HG03442 (cell line): Measurements from ENCODE around the gene SHOC1.
"Not testable (repeated sequence)": the region's sequence is repeated elsewhere in the genome, so short reads cannot be mapped to it uniquely, and the experiment has no call there.

ENCODE experiments used
- ATAC-seq: cut with Tn5 transposase; IDR thresholded peaks from one replicate; pipeline ENCODE4 v1.9.1; 2021; ENCODE audit warnings: mild to moderate bottlenecking, moderate library complexity; ENCODE audit not compliant: unreplicated experiment

Gene SHOC1

GRCh38 chr9:111794835-111795556, at the start of gene SHOC1:
TSS of gene SHOC1 (minus strand) at chr9:111794937. CDS start at chr9:111791418, 3,519 bp downstream.
- no peak for ATAC-seq

GRCh38 chr9:111843971-111844370, 49.2 kb upstream of the SHOC1 start:
- ATAC-seq: no peak

- no peak for ATAC-seq
These were observed 47.6 kb upstream of the SHOC1 start for GRCh38 chr9:111842313-111842712.

GRCh38 chr9:111840442-111840841, 45.7 kb upstream of the SHOC1 start:
- ATAC-seq: no peak

GRCh38 chr9:111839987-111840386, 45.2 kb upstream of the SHOC1 start:
- ATAC-seq: no peak

- ATAC-seq: peak; percentile 85
These were observed 44.6 kb upstream of the SHOC1 start for GRCh38 chr9:111839387-111839786.

- ATAC-seq: no peak
These were observed 43.7 kb upstream of the SHOC1 start for GRCh38 chr9:111838439-111838838.

- no peak for ATAC-seq
These were observed 41.6 kb upstream of the SHOC1 start for GRCh38 chr9:111836311-111836710.

- ATAC-seq: no peak
These were observed 39.2 kb upstream of the SHOC1 start for GRCh38 chr9:111833941-111834340.

- no peak for ATAC-seq
These were observed 37.7 kb upstream of the SHOC1 start for GRCh38 chr9:111832449-111832848.

- ATAC-seq: no peak
These were observed 36.8 kb upstream of the SHOC1 start for GRCh38 chr9:111831371-111832108.

GRCh38 chr9:111828193-111828592, 33.5 kb upstream of the SHOC1 start:
- ATAC-seq: no peak

- ATAC-seq: no peak
These were observed 30.9 kb upstream of the SHOC1 start for GRCh38 chr9:111825468-111826145.

GRCh38 chr9:111821006-111821528, 26.3 kb upstream of the SHOC1 start:
- ATAC-seq: no peak

GRCh38 chr9:111819360-111819759, 24.6 kb upstream of the SHOC1 start:
- no peak for ATAC-seq

GRCh38 chr9:111815285-111816070, 20.7 kb upstream of the SHOC1 start:
- no peak for ATAC-seq

GRCh38 chr9:111812337-111812736, 17.6 kb upstream of the SHOC1 start:
- no peak for ATAC-seq

GRCh38 chr9:111810908-111811307, 16.2 kb upstream of the SHOC1 start:
- no peak for ATAC-seq

GRCh38 chr9:111810415-111810814, 15.7 kb upstream of the SHOC1 start:
- not testable (repeated sequence) for ATAC-seq

- no peak for ATAC-seq
These were observed 12.5 kb upstream of the SHOC1 start for GRCh38 chr9:111807197-111807596.

GRCh38 chr9:111806259-111806658, 11.5 kb upstream of the SHOC1 start:
- no peak for ATAC-seq
